GM18507 (cell line): ENCODE results near the gene POLR1G.
"Not testable (repeated sequence)": the region's sequence is repeated elsewhere in the genome, so short reads cannot be mapped to it uniquely, and the experiment has no call there.

Source experiments
- DNase-seq: peaks from one replicate; pipeline ENCODE4 v3.0.0; 2011; ENCODE audit warnings: low read depth; ENCODE audit not compliant: insufficient read length; ENCODE audit errors: extremely low spot score
- FAIRE-seq: peaks from 2 replicates; lab custom pipeline; 2011; peaks lifted over from hg19 to GRCh38; lab: Jason Lieb, UNC

The POLR1G gene

DNA sequence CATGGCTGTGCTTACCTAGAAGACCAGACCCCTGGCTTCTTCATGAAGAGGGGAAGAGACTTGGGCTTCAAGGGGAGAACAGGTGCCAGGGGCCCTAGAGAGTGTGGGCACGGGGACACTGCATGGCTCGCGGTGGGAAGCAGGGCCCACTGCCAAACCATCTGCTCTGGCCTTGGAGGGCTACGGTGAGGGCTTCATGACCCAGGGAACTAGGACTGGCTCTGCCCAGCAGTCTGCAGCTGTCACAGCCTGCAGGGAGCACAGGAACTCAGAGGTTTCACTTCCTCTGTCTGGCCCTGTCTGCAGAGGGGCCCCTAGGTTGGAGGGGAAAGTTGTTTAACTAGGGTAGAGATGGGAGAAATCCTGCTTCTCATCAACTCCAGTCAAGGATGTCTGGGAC lies 13.0 kb downstream of the POLR1G start:
- peak; percentile 95 for FAIRE-seq
- DNase-seq: peak; percentile 73

DNA sequence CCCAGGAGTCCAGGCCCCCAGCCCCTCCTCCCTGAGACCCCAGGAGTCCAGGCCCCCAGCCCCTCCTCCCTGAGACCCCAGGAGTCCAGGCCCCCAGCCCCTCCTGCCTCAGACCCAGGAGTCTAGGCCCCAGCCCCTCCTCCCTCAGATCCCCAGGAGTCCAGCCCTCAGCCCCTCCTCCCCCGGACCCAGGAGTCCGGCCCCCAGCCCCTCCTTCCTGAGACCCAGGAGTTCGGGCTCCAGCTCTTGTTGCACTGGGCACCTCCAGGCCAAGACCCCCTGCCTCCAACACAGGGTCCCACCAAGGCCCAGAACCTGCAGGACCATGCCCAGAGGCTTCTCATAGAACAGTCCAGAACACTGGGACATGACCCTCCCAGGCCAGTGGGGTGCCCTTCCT lies 13.5 kb downstream of the POLR1G start:
- no peak for FAIRE-seq
- DNase-seq: no peak

DNA sequence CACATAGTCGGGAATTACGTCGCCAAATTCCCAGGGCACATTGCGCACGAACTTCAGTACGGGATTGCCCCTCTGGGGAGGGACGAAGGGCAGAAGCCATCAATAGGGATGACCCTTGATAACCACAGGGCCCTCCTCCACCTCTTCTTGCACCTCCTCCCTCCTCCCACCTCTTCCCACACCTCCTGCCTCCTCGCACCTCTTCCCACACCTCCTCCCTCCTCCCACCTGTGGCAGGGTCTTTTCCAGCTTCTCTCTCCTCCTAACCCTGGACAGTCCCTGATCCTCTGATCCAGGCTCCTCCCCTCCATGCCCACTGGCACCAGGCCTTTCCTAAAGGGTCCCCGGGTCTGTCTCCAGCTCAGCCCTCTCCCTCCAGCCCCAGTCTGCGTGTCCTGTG lies 13.9 kb downstream of the POLR1G start:
- no peak for DNase-seq
- no peak for FAIRE-seq

DNA sequence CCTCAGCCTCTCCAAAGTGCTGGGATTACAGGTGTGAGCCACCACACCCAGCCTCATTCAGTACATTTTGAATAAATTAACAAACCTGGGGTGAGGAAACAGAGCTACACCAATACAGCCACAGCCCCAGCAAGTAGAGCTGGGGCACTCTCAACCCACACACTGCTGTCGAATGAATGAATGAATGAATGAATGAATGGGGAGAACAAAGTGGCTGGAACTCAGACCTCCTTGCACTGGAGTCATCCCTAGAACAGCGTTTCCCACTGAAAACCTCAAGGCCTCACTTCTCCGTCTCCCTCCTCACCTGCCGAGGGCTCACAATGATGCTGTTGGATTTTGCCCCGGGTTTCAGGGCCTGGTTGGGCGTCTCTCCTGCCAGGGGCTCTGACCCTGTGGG lies 14.4 kb downstream of the POLR1G start:
- FAIRE-seq (no peak), DNase-seq (no peak)

DNA sequence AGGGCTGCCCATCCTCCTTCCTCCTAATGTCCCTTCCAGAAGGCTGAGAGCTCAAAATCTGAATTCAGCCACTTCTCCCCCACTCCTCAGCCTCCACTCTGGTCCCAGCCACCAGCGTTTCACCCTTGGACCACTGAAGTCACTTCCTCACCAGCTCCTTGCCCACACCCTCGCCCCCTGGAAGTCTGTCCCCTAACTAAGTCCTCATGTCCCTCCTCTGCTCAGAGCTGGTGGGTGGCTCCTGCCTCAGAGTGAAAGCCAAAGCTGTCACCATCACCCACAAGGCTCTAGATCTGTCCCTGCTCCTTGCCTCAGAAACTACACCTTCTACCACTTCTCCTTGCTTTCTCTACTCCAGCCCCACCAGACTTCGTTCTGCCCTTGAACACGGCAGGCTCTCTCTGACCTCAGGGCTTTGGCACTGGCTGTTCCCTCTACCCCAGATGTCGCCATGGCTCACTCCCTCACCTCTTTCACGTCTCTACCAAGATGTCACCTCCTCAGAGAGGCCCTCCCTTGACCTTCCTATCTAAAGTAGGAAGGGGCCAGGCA lies 15.6 kb downstream of the POLR1G start:
- FAIRE-seq (no peak), DNase-seq (no peak)

DNA sequence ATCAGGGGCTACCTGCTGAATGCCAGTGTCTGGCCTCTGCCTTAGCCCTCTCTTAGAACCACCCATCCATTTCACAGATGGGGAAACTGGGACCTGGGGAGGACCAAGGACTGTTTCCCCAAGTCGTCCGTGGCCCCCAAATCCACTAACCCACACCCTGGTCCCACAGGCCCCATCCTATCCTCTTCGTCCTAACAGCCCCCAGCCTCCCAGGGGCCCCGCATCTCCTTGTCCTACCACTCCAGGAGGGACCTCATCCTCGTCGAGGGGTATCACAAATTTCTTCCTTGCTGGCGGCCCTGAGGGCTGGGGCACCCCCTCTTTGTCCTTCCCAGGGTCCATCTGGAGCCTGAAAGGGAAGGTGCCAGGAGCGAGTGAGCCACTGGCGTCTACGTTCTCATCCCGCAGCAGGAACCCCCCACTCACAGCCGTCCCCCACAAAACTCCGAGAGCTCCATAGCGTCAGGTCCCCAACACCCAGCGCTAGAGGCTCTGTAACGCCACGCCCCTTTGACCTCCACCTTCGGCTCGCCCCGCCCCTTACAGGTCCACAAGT lies 16.7 kb downstream of the POLR1G start:
- FAIRE-seq (no peak), DNase-seq (no peak)

DNA sequence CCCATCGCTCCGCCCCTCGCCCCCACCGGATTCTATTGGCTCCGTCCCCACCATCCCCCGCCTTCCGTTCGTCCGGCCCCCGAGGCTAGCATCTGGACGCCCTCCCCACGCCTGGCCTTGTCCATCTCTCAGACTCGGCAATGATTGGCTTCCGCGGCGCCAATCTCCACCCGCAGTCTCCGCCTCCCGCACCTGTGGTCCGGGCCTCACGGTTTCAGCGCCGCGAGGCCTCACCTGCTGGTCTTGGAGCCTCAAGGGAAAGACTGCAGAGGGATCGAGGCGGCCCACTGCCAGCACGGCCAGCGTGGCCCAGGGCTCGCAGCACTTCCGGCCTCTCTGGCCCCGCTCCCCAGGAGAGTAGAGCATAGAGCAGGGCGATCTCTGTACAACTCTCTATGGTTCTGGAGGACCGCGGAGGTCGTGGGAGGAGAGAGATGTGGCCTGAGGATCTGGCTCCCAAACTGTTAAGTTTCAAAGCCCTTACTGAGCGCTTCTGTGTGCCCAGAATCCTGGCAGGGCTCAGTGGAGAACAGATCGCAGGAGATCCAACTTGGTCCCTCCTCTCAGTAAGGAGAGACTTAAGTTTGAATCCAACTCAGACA lies 17.2 kb downstream of the POLR1G start, which contains the start of gene ERCC1:
TSS of gene ERCC1 (minus strand) at position 329 of the 602 bp plus-strand sequence. CDS start 543 bp downstream, outside the sequence.
- peak; percentile 95 for FAIRE-seq
- DNase-seq: peak; percentile 94

DNA sequence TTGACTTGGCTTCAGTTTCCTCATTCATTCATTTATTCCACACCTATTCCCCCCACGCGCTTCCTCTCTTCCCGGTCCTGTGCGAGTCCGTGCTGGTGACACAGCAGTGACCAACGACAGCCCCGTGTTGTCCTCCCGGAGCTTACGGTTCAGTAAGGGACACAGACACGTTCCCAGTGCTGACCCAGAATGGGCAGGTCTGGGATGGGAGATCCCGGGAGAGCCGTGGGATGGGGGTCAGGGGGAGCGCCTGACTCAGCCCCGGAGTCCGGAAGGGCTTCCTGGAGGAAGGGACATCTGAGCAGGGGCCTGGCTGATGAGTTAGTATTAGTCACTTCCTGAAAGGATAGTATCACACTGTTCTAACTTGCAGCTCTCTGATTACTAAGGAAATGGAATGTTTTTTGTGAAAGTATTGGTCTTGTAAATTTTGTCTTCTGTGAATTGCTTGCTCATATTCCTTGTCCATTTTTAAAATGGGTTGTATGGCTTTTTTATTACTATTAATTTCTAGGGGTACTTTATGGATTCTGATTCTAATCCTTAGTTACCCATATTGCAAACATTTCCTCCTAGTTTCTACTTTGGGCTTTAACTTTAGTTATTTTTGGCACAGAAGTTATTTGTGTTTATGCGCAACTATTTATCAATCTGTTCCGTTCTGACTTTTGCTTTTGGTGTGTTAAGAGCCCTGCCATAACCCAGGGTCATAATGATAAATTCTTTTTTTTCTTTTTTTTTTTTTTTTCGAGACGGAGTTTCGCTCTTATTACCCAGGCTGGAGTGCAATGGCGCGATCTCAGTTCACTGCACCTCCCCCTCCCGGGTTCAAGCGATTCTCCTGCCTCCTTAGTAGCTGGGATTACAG lies 18.0 kb downstream of the POLR1G start:
- DNase-seq (no peak), FAIRE-seq (peak; percentile 79)

DNA sequence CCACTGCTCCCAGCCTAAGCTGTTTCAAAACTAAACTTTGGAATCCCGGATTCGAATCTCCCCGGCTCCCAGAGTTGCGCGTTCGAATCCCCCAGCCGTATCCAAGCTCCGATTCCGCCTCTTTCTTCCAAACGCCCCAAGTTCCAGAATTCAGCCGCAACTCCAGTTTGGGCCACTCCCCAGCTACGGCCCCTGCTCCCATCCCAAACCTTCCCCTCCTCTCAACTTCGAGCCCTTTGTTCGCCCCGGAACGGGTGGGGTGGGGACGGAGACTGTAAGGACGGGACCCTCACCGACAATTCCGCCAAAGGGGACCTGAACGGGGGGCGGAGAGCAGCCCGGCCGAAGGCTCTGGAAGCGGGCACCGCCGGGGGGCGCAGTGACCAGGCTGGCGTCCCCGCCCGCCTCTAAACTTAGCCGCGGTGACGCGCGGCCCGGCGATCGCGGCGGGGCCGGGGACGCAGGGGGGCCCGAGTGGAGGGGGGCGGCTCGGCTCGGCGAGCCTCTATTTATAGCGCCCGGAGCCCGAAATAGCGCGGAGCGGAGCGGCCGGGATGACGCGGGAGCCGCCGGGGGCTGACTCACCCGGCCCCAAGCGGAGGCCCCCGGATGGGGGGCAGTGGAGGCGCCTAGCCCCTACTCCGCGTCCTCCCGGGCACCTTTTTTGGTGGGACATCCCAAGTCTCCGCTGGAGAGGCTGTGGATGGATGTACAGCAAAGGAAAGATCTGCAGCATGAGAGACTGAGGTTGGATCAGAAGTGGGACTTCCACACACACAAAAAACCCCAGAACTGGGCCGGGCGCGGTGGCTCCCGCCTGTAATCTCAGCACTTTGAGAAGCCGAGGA lies 22.2 kb downstream of the POLR1G start:
- DNase-seq (no peak), FAIRE-seq (no peak)

DNA sequence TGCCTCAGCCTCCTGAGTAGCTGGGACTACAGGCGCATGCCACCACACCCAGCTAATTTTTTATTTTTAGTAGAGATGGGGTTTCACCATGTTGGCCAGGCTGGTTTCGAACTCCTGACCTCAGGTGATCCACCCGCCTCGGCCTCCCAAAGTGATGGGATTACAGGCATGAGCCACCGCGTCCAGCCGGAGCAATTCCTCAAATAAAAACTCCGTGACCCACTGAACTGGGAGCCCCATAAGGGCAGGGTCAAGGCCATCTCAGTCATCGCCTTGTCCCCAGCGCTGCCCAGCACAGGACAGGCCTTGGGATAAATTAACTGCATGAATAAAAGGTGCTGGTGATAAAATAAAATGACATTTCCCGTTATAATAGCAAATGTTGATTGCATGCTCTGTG lies 23.5 kb downstream of the POLR1G start:
- not testable (repeated sequence) for FAIRE-seq, DNase-seq

DNA sequence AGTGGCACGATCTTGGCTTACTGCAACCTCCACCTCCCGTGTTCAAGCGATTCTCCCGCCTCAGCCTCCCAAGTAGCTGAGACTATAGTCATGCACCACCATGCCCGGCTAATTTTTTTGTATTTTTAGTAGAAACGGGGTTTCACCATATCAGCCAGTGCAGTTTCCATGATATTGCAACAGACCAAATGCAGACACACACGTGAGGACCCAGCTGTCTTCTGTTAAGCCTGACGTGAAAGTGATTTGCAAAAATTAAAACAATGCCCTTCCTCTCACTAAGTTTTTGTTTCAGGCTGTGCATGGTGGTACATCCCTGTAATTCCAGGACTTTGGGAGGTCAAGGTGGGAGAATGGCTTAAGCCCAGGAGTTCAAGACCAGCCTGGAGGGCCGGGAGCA lies 24.6 kb downstream of the POLR1G start:
- DNase-seq, FAIRE-seq: not testable (repeated sequence)

DNA sequence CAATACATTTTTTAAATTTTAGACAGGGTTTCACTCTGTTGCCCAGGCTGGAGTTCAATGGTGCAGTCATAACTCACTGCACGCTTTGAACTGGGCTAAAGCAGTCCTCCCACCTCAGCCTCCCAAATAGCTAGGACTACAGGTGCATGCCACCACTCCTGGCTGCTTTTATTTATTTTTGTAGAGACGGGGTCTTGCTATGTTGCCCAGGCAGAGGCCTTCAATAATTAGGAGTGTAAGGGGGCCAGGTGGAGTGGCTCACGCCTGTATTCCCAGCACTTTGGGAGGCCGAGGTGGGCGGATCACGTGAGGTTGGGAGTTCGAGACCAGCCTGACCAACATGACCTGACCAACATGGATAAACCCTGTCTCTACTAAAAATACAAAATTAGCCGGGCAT lies 26.1 kb downstream of the POLR1G start:
- not testable (repeated sequence) for FAIRE-seq, DNase-seq

DNA sequence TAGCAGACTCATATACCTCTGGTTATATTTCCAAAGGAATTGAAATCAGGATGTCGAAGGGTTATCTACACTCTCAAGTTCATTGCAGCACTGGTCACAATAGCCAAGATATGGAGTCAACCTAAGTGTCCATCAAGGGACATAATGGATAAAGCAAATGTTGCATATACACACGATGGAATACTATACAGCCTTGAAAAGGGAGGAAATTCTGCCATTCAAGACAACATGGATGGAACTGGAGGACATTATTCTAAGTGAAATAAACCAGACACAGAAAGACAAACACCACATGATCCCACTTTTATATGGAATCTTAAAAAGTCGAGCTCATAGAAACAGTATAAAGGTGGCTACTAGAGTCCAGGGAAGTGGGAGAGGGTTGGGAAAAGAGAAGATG lies 30.9 kb downstream of the POLR1G start:
- FAIRE-seq (no peak), DNase-seq (no peak)

DNA sequence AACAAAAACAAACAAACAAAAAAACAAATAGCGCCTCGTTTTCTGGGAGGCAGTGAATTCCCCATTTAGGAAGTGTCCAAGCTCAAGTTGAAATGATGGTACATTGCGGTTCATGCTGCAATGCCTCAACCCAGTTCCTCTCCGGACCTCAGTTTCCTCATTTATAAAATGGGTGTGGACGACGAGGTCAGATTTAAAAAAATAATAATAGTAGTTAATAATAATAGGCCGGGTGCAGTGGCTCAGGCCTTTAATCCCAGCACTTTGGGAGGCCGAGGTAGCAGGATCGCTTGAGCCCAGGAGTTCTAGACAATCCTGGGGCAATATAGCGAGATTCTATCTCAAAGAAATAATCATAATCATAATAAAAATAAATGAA lies 32.7 kb downstream of the POLR1G start:
- FAIRE-seq: no peak
- no peak for DNase-seq

DNA sequence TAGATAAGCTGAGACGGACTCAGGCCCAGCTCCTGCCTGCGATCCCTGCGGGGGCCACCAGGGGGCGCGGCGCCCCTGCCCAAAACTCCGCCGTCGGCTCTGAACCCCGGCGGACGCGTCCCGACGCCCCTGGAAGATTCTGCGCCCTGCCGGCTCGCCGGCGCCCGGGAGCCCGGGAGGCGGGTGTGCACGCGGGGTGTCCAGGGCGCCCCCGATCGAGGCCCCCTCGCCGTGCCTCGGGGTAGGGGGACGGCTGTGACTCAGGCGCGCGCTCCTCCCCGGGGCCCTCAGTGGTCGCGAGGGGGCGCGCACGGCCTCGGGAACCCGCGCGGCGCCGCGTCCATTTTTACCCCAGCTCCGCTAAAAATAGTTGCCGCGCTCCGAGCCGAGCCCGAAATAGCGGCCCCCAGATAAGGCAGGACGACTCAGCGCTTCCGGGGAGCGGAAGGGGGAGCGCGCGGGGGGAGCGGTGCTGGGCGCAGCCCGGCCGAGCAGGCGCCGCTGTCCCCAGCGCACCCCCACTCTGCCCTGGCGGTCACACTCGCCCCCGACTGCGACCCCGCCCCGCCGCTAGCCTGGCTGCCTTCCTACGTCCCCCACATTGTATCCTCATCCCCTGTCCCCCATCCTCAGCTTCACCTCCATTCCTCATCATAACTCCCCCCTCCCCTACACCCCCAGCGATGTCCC lies 33.3 kb downstream of the POLR1G start:
- peak; percentile 66 for DNase-seq
- FAIRE-seq: peak; percentile 82

DNA sequence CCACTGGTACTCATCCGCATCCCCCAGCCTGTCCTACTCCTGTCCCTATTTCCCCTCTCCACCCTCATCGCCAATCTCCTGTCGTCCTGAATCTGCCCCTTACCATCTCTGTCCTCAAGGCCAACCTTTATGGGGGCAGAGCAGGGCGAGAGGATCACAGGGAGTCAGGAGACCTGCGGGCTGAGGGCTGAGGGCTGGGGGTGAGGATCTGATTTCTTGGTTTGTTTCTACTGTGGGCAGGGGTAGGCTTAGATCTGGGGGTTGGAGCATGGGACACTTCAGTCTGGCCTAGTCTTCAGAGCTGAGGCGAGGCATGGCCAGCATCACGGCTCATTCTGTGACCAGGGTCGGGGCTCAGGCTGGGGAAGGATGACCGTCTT lies 33.8 kb downstream of the POLR1G start:
- DNase-seq (no peak), FAIRE-seq (no peak)

DNA sequence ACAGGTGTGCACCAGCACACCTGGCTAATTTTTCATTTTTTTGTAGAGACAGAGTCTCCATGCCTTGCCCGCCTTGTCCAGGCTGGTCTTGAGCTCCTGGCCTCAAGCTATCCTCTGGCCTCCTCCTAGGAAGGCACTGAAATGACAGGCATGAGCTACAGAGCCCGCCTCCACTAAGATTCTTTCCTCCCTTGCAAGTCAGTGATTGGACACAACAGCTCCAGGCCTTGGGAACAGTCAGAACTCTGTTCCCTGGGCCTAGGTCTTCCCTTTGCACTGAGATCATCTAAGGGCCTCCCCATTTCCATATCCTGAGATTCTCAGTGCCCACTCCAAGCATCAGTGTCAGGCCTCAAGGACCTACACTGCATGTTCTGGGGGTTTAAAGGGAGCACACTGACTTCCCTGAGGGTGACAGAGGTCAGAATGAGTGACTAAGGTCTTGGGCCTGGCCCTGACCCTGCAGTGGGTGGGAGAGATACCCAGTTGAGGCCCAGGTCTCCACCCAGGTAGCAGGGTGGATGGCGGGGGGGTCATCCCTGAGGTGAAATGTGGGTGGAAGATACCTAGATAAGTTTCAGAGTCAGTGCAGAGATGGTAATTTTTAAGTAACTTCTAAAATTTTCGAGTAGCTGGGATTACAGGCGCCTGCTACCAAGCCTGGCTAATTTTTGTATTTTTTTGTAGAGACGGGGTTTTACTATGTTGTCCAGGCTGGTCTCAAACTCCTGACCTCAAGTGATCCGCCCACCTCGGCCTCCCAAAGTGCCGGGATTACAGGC lies 34.6 kb downstream of the POLR1G start:
- FAIRE-seq (no peak), DNase-seq (no peak)

DNA sequence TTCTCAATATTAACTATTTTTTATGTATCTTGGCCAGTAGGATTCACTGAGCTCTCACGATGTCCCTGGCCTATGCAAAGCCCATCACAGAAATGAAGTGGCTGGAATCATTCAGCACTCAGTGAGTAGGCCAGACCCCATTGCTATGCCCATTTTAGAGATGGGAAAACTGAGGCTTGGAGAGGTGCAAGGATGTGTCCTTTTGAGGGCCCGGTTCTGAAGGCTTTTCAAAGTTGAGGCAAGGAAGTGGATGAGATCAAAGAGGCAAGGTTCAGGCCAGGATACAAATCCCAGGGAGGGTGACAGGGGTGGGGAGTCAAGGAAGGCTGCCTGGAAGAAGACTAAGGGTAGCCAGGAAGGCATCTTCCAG lies 35.9 kb downstream of the POLR1G start:
- FAIRE-seq: no peak
- DNase-seq: no peak
